ENCODE data around the gene SH2B2. TPM values are rescaled to one million over a fixed set of nuclear protein-coding genes. Genes with fewer than 3 reads are reported as not detected.
"Not testable (repeated sequence)": the region's sequence is repeated elsewhere in the genome, so short reads cannot be mapped to it uniquely, and the experiment has no call there.

SH2B2 gene
- total and polyA plus RNA-seq, 11 donors: 0.50 to 5.7 (median 2.2) TPM

DNA sequence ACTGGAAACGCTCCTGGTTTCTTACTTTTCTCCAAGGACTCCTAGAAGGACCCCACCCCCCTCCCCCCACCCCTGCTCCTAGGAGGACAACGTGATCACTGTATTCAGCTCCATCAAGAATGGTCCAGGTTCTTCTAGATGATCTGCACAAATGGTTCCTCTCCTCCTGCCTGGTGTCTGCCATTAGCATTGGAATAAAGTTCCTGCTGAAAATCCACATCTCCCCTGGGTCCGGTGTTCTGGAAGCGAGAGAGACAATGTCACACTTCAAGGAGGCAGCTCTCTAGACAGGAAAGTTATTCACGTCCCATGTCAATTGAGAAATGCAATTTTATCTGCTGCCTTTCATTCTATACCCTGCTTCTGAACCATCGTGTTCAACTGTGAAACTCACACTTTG, 60.3 kb downstream of the SH2B2 start:
- H3K27ac ChIP-seq; H3K9me3 ChIP-seq; DNase-seq; H3K36me3 ChIP-seq; H3K27me3 ChIP-seq; H3K4me3 ChIP-seq; ATAC-seq; intact Hi-C loops (cut with DNase I); H3K4me1 ChIP-seq: not testable (repeated sequence)
- WGBS, 4 donors: 70 to 79% (median 70%) methylated on average over 2 to 3 of the region's 6 CpGs; no CpG with 5 or more reads in 1 of the 4 donors

- H3K27ac ChIP-seq; H3K36me3 ChIP-seq; ATAC-seq; H3K27me3 ChIP-seq; H3K4me3 ChIP-seq; H3K4me1 ChIP-seq; DNase-seq; intact Hi-C loops (cut with DNase I); H3K9me3 ChIP-seq: not testable (repeated sequence)
- no CpG with 5 or more reads among the region's 6 CpGs for WGBS, 4 donors
Observed at GRCh38 chr7:102356344-102356743, 69.7 kb downstream of the SH2B2 start, which contains the start of gene SPDYE6. TSS of gene SPDYE6 (minus strand) at chr7:102356444. CDS start at chr7:102356023, 421 bp downstream.

- Histone ChIP-seq H3K27ac (peak overlapping the region; percentile 67 to 98 (median 92)), H3K4me3 (peak overlapping the region; percentile 67 to 93 (median 84)), H3K36me3 (peaks cover 0 to 19% (median 12%) of the 10 kb centered on the region in 9 donors)
- H3K9me3 ChIP-seq; H3K27me3 ChIP-seq; H3K4me1 ChIP-seq; intact Hi-C loops (cut with DNase I): not testable (repeated sequence)
- TF ChIP-seq CTCF (IDR thresholded peaks at IDR 0.05) (peak in 6 of 12 donors; percentile 10 to 42 (median 18)), POLR2A (IDR thresholded peaks at IDR 0.05) (peak in 1 of 2 donors; percentile 78)
- DNase-seq (peak; percentile 96 to 98 (median 96)), ATAC-seq (peak; percentile 100)
- WGBS, 4 donors: 0 to 1% (median 0%) methylated on average over 20 to 76 of the region's 76 CpGs
Observed at GRCh38 chr7:102363549-102364393, 77.1 kb downstream of the SH2B2 start.

DNA sequence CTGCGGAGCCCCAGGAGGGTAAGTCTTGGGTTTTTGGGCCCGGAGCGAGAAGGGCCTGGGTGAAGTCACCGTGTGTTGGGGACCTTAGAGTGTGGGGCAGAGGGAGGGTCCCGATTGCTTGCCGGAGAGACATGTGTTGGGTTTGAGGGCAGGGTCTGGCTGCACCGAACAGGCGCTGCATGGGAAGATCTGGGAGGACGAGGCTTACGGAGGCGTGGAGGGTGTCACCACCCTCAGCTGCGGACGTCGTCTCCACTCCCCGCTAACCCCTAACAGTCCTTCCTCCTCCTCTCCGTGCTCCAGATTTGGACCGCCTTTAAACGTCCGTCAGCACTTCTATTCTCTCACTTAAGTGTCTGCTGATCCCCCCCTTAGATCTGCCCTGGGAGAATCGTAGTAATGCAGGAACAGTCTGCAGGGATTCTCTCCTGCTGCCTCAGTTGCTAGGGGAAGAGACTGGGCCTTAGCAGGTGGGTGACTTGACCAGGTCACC, 77.8 kb downstream of the SH2B2 start:
- 0 to 1% (median 0%) methylated on average over 7 to 16 of the region's 20 CpGs for WGBS, 4 donors
- DNase-seq: peak in 1 of 5 donors; percentile 29
- Histone ChIP-seq H3K36me3 (peaks cover 0 to 19% (median 12%) of the 10 kb centered on the region in 9 donors), H3K27ac (peak overlapping the region; percentile 67 to 98 (median 92)), H3K4me3 (peak overlapping the region; percentile 67 to 93 (median 84))
- H3K4me1 ChIP-seq; ATAC-seq; H3K27me3 ChIP-seq; H3K9me3 ChIP-seq; intact Hi-C loops (cut with DNase I): not testable (repeated sequence)

- intact Hi-C loops (cut with DNase I); DNase-seq; H3K27ac ChIP-seq; H3K4me1 ChIP-seq; ATAC-seq; H3K9me3 ChIP-seq; H3K27me3 ChIP-seq: not testable (repeated sequence)
- Histone ChIP-seq H3K4me3 (peak overlapping the region in 3 of 12 donors; percentile 10 to 80 (median 34)), H3K36me3 (peaks cover 0 to 20% (median 12%) of the 10 kb centered on the region in 9 donors)
- 52 to 58% (median 54%) methylated on average over 7 of the region's 7 CpGs for WGBS, 4 donors
Observed at GRCh38 chr7:102365390-102365789, 78.7 kb downstream of the SH2B2 start.

DNA sequence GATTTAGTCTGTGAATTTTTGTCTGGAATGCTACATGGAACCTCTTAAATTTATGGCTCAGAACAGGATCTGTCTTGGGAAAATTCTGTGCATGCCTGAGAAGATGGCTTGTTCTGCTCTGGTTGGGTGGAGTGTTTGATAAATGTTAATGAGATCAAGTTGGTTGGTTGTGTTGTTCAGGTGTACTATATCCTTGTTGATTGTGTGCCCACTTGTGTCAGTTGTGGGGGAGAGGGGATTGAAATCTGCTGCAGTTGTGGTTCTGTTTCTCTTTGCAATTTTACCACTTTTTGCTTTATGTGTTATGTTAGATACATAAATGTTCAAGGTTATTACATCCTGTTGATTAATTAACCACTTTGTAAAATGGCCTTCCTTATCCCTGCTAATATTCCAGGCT, 83.4 kb downstream of the SH2B2 start:
- intact Hi-C loops (cut with DNase I); H3K4me1 ChIP-seq; ATAC-seq; H3K4me3 ChIP-seq; H3K27ac ChIP-seq; DNase-seq; H3K27me3 ChIP-seq: not testable (repeated sequence)
- peaks cover 0 to 11% (median 0%) of the 10 kb centered on the region in 12 donors for H3K9me3 ChIP-seq
- peaks cover 0 to 36% (median 12%) of the 10 kb centered on the region in 9 donors for H3K36me3 ChIP-seq

Small RNA genes lying within 50 kb of the gene (microRNA-seq; reads per million reads assigned to microRNA genes)
- 0 reads per million in 4 donors for gene MIR4285

Other genes with a start within 250 kb of the SH2B2 start
- not detected for gene SPDYE6, start 69.6 kb downstream of the SH2B2 start, total RNA-seq
- gene SPDYE6, start 69.6 kb downstream of the SH2B2 start, polyA plus RNA-seq: under 1 TPM in 1 of 2 donors, not detected in 1; 0.15 TPM
- gene PRKRIP1, start 109.5 kb downstream of the SH2B2 start, total RNA-seq: 10 to 100 TPM in 5 of 9 donors, 1 to 10 TPM in 4; 7.4 to 15.2 (median 11.4) TPM
- 10 to 100 TPM; 15.1 TPM for gene PRKRIP1, start 109.5 kb downstream of the SH2B2 start, polyA plus RNA-seq
- gene ORAI2, start 146.7 kb downstream of the SH2B2 start, total RNA-seq: 10 to 100 TPM in 2 of 9 donors, 1 to 10 TPM in 7; 1.9 to 22.0 (median 4.8) TPM
- gene ORAI2, start 146.7 kb downstream of the SH2B2 start, polyA plus RNA-seq: 10 to 100 TPM in 1 of 2 donors, 1 to 10 TPM in 1; 1.1 to 10.6 TPM
- 10 to 100 TPM in 2 of 9 donors, 1 to 10 TPM in 7; 4.9 to 19.4 (median 6.5) TPM for gene ALKBH4, start 178.0 kb downstream of the SH2B2 start, total RNA-seq
- 1 to 10 TPM; 6.8 to 7.9 TPM for gene ALKBH4, start 178.0 kb downstream of the SH2B2 start, polyA plus RNA-seq
- 10 to 100 TPM in 4 of 9 donors, 1 to 10 TPM in 5; 7.6 to 24.9 (median 9.7) TPM for gene LRWD1, start 178.1 kb downstream of the SH2B2 start, total RNA-seq
- gene LRWD1, start 178.1 kb downstream of the SH2B2 start, polyA plus RNA-seq: 10 to 100 TPM in 1 of 2 donors, 1 to 10 TPM in 1; 4.7 to 26.4 TPM
- gene POLR2J, start 192.1 kb downstream of the SH2B2 start, total RNA-seq: 10 to 100 TPM; 34.4 to 72.9 (median 47.4) TPM
- 100 to 1,000 TPM in 1 of 2 donors, 10 to 100 TPM in 1; 86.3 to 227 TPM for gene POLR2J, start 192.1 kb downstream of the SH2B2 start, polyA plus RNA-seq
- 10 to 100 TPM in 2 of 9 donors, 1 to 10 TPM in 7; 3.3 to 28.1 (median 7.1) TPM for gene RASA4B, start 230.9 kb downstream of the SH2B2 start, total RNA-seq
- 1 to 10 TPM; 2.7 to 3.2 TPM for gene RASA4B, start 230.9 kb downstream of the SH2B2 start, polyA plus RNA-seq

Measured in heart left ventricle (tissue), 16 donors.